Measurements from ENCODE around the gene PLCD3.

DNA sequence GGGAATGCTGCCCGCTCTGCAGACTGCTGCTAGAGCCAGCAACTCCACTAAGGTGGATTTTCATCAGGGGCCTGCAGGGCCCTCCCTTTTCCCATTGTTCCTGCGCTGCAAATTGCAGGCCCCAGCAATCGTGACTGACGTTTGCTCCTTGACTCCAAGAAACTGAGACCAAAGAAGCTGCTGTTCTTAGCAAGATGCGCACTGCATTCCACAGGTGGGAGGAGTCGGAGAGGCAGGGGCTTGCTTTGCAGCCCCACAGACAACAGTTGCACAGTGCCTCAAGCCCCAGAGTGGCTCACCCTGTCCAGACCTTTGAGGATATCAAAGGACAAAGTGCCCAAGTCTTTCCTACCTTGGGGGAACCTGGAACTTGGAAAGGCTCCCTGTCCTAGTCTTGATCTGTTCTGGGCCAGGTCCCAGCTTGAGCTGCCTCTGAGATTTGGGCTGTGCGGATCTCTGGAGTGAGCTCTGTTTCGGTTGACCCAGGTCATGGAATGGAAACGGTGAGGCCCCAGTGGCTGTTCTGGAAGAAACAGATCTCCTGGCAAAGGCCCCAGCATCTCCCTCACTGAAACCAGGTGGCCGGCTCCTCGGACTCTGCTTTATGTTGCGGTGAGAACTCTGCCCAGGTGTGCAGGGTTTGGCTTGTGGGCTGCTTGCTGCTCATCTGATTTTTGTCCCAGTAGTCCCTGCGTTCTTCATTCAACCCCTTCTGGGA lies 24.9 kb downstream of the PLCD3 start:
- TF ChIP-seq, protein P1, sequence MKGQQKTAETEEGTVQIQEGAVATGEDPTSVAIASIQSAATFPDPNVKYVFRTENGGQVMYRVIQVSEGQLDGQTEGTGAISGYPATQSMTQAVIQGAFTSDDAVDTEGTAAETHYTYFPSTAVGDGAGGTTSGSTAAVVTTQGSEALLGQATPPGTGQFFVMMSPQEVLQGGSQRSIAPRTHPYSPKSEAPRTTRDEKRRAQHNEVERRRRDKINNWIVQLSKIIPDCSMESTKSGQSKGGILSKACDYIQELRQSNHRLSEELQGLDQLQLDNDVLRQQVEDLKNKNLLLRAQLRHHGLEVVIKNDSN (IDR thresholded peaks at IDR 0.05; ENCODE audit: borderline replicate concordance, extremely low read length, insufficient read depth, low read depth, low read length), result no peak
- TF ChIP-seq SREBF1 (IDR thresholded peaks at IDR 0.05; ENCODE audit: low read length), result no peak
- TF ChIP-seq, protein P2, sequence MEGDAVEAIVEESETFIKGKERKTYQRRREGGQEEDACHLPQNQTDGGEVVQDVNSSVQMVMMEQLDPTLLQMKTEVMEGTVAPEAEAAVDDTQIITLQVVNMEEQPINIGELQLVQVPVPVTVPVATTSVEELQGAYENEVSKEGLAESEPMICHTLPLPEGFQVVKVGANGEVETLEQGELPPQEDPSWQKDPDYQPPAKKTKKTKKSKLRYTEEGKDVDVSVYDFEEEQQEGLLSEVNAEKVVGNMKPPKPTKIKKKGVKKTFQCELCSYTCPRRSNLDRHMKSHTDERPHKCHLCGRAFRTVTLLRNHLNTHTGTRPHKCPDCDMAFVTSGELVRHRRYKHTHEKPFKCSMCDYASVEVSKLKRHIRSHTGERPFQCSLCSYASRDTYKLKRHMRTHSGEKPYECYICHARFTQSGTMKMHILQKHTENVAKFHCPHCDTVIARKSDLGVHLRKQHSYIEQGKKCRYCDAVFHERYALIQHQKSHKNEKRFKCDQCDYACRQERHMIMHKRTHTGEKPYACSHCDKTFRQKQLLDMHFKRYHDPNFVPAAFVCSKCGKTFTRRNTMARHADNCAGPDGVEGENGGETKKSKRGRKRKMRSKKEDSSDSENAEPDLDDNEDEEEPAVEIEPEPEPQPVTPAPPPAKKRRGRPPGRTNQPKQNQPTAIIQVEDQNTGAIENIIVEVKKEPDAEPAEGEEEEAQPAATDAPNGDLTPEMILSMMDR (IDR thresholded peaks at IDR 0.05 in 2 of 3, conservative IDR thresholded peaks at IDR 0.05 in 1 of 3; ENCODE audit: control insufficient read depth in 2 of 3, extremely low read depth in 1 of 3, insufficient read depth in 1 of 3, low read depth in 3 of 3, low read length in 3 of 3), result no peak
- no peak for TF ChIP-seq RAD21 (IDR thresholded peaks at IDR 0.05; ENCODE audit: insufficient read depth, low read depth, low read length)
- TF ChIP-seq ZNF274 (IDR thresholded peaks at IDR 0.05; ENCODE audit: insufficient read depth, insufficient read length), result no peak
- TF ChIP-seq EGR1 (IDR thresholded peaks at IDR 0.05; ENCODE audit: borderline replicate concordance in 1 of 2, low read depth in 2 of 2, low read length in 2 of 2), result no peak
- TF ChIP-seq, protein P3, sequence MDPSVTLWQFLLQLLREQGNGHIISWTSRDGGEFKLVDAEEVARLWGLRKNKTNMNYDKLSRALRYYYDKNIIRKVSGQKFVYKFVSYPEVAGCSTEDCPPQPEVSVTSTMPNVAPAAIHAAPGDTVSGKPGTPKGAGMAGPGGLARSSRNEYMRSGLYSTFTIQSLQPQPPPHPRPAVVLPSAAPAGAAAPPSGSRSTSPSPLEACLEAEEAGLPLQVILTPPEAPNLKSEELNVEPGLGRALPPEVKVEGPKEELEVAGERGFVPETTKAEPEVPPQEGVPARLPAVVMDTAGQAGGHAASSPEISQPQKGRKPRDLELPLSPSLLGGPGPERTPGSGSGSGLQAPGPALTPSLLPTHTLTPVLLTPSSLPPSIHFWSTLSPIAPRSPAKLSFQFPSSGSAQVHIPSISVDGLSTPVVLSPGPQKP (IDR thresholded peaks at IDR 0.05; ENCODE audit: low read depth, low read length), result no peak
